Measurements from ENCODE around the gene TMPRSS4. TPM values are rescaled to one million over a fixed set of nuclear protein-coding genes. Genes with fewer than 3 reads are reported as not detected.

The TMPRSS4 gene
- total RNA-seq, 1 experiment from 2014 or later: not detected

Other genes with a start within 250 kb of the TMPRSS4 start
- gene FXYD6, start 200.4 kb upstream of the TMPRSS4 start, total RNA-seq (2014; rRNA removed): 0.19 and 0.34 TPM in 2 replicates
- not detected in 2 replicates for gene TMPRSS13, start 147.7 kb upstream of the TMPRSS4 start, total RNA-seq (2014; rRNA removed)
- gene IL10RA, start 90.7 kb upstream of the TMPRSS4 start, total RNA-seq (2014; rRNA removed): not detected in 2 replicates
- gene SMIM35, start 9.9 kb downstream of the TMPRSS4 start, total RNA-seq (2014; rRNA removed): not detected in 2 replicates
- not detected in 2 replicates for gene SCN4B, start 75.7 kb downstream of the TMPRSS4 start, total RNA-seq (2014; rRNA removed)
- not detected in 2 replicates for gene SCN2B, start 99.6 kb downstream of the TMPRSS4 start, total RNA-seq (2014; rRNA removed)
- gene JAML, start 147.9 kb downstream of the TMPRSS4 start, total RNA-seq (2014; rRNA removed): not detected in 2 replicates
- 0.06 TPM in 1 of 2 replicates, not detected in the other for gene MPZL3, start 175.3 kb downstream of the TMPRSS4 start, total RNA-seq (2014; rRNA removed)
- not detected in 2 replicates for gene MPZL2, start 187.2 kb downstream of the TMPRSS4 start, total RNA-seq (2014; rRNA removed)
- not detected in 2 replicates for gene CD3E, start 227.7 kb downstream of the TMPRSS4 start, total RNA-seq (2014; rRNA removed)